HEK293T (cell line): Measurements from ENCODE around the gene VAV3.
A peak's percentile ranks its signal among the peaks of the same experiment; 100 is the strongest.

ENCODE experiments used
- CTCF ChIA-PET: fragments of 350-600 bp; formaldehyde crosslinking; extraction: SDS; loops from one replicate; lab custom pipeline; 2021; ENCODE audit warnings: antibody characterized with exemption, inconsistent platforms; lab: Yijun Ruan, JAX
- POLR2A ChIA-PET: fragments of 350-600 bp; formaldehyde crosslinking; extraction: SDS; loops from one replicate; lab custom pipeline; 2020; ENCODE audit warnings: antibody characterized with exemption, inconsistent platforms; lab: Yijun Ruan, JAX
- DNase-seq: peaks from one replicate; pipeline ENCODE4 v3.0.0; 2012; ENCODE audit warnings: mixed read lengths; ENCODE audit errors: extremely low spot score
- ARNT ChIP-seq: fragments of 450-650 bp; IDR thresholded peaks from 2 replicates; pipeline ENCODE4 v1.6.1; 2017; ENCODE audit warnings: mild to moderate bottlenecking
- BHLHE40 ChIP-seq: fragments of 450-650 bp; IDR thresholded peaks from 2 replicates; pipeline ENCODE4 v1.6.1; 2016; ENCODE audit warnings: mild to moderate bottlenecking, moderate library complexity, borderline replicate concordance
- CTBP1 ChIP-seq: fragments of 450-650 bp; IDR thresholded peaks from 2 replicates; pipeline ENCODE4 v1.6.1; 2016; ENCODE audit warnings: borderline replicate concordance
- ELF4 ChIP-seq: fragments of 450-650 bp; IDR thresholded peaks from 2 replicates; pipeline ENCODE4 v1.6.1; 2017; ENCODE audit warnings: antibody characterized with exemption
- FOXA1 ChIP-seq: fragments of 450-650 bp; IDR thresholded peaks from 2 replicates; pipeline ENCODE4 v1.6.1; 2016; ENCODE audit warnings: mild to moderate bottlenecking
- FOXK2 ChIP-seq: fragments of 450-650 bp; IDR thresholded peaks from 2 replicates; pipeline ENCODE4 v1.6.1; 2016; ENCODE audit warnings: mild to moderate bottlenecking
- FOXM1 ChIP-seq: fragments of 450-650 bp; IDR thresholded peaks from 2 replicates; pipeline ENCODE4 v1.6.1; 2017; ENCODE audit warnings: mild to moderate bottlenecking, borderline replicate concordance
- HDGF ChIP-seq: fragments of 450-650 bp; IDR thresholded peaks from 2 replicates; pipeline ENCODE4 v1.6.1; 2017; ENCODE audit warnings: antibody characterized with exemption, borderline replicate concordance
- L3MBTL2 ChIP-seq: fragments of 450-650 bp; conservative IDR thresholded peaks from 2 replicates; pipeline ENCODE4 v1.6.1; 2016; ENCODE audit warnings: mild to moderate bottlenecking
- LEF1 ChIP-seq: fragments of 450-650 bp; IDR thresholded peaks from 2 replicates; pipeline ENCODE4 v1.6.1; 2017; ENCODE audit warnings: mild to moderate bottlenecking, borderline replicate concordance
- NFRKB ChIP-seq: fragments of 450-650 bp; IDR thresholded peaks from 2 replicates; pipeline ENCODE4 v1.6.1; 2016; ENCODE audit warnings: mild to moderate bottlenecking, moderate library complexity
- PKNOX1 ChIP-seq: fragments of 450-650 bp; IDR thresholded peaks from 2 replicates; pipeline ENCODE4 v1.6.1; 2016
- SP1 ChIP-seq: fragments of 450-650 bp; IDR thresholded peaks from 2 replicates; pipeline ENCODE4 v1.6.1; 2017
- SUZ12 ChIP-seq: fragments of 450-650 bp; IDR thresholded peaks from 2 replicates; pipeline ENCODE4 v1.6.1; 2016; ENCODE audit warnings: mild to moderate bottlenecking
- TARDBP ChIP-seq: fragments of 450-650 bp; IDR thresholded peaks from 2 replicates; pipeline ENCODE4 v1.6.1; 2016
- ZNF384 ChIP-seq: fragments of 450-650 bp; IDR thresholded peaks from 2 replicates; pipeline ENCODE4 v1.6.1; 2016

The VAV3 gene

GRCh38 chr1:107545056-107545577, 419.9 kb downstream of the VAV3 start:
- no peak for TF ChIP-seq CTBP1
- no peak for TF ChIP-seq FOXM1
- TF ChIP-seq ARNT, result no peak
- TF ChIP-seq ZNF384, result no peak
- no peak for TF ChIP-seq SUZ12
- POLR2A ChIA-PET, result no interaction called here
- CTCF ChIA-PET, result no interaction called here
- DNase-seq, result no peak

GRCh38 chr1:107544285-107544684, 420.7 kb downstream of the VAV3 start:
- POLR2A ChIA-PET, result no interaction called here
- TF ChIP-seq PKNOX1 (no peak), ELF4 (no peak), HDGF (no peak), LEF1 (no peak), TARDBP (no peak), L3MBTL2 (no peak), ARNT (no peak), NFRKB (no peak), ZNF384 (no peak), FOXK2 (no peak), SUZ12 (no peak), FOXA1 (no peak), FOXM1 (no peak), CTBP1 (no peak), BHLHE40 (no peak), SP1 (no peak)
- CTCF ChIA-PET, result no interaction called here
- no peak for DNase-seq

- peak; percentile 48; the same call in 1 of the 2 replicates for TF ChIP-seq PKNOX1
- no peak for TF ChIP-seq SUZ12
- ChIA-PET CTCF (no interaction called here), POLR2A (no interaction called here)
- no peak for DNase-seq
Observed at GRCh38 chr1:107541412-107541811, 423.6 kb downstream of the VAV3 start.

- ChIA-PET CTCF (interaction anchor here (0.8 kb wide), 1 partner anchor 9 kb away, joined by 3 read pairs; no protein-coding TSS in a partner anchor), POLR2A (no interaction called here)
- DNase-seq, result no peak
- TF ChIP-seq SP1, result no peak
- no peak for TF ChIP-seq SUZ12
- no peak for TF ChIP-seq ZNF384
- TF ChIP-seq PKNOX1, result no peak
- no peak for TF ChIP-seq TARDBP
- TF ChIP-seq NFRKB, result no peak
- no peak for TF ChIP-seq ELF4
- TF ChIP-seq FOXM1, result no peak
- no peak for TF ChIP-seq HDGF
Observed at GRCh38 chr1:107538502-107538901, 426.5 kb downstream of the VAV3 start.

GRCh38 chr1:107536266-107536665, 428.7 kb downstream of the VAV3 start:
- DNase-seq, result no peak
- ChIA-PET CTCF (no interaction called here), POLR2A (no interaction called here)
- TF ChIP-seq PKNOX1 (no peak), BHLHE40 (no peak), TARDBP (no peak), ELF4 (no peak), ARNT (no peak), FOXK2 (no peak), SUZ12 (no peak), NFRKB (no peak), SP1 (no peak)

GRCh38 chr1:107535091-107535490, 429.9 kb downstream of the VAV3 start:
- POLR2A ChIA-PET, result no interaction called here
- CTCF ChIA-PET, result interaction anchor here (0.6 kb wide), 1 partner anchor 9 kb away, joined by 3 read pairs; no protein-coding TSS in a partner anchor

More at GRCh38 chr1:107535091-107535490, 429.9 kb downstream of the VAV3 start:
- no peak for TF ChIP-seq L3MBTL2
- no peak for TF ChIP-seq ARNT
- TF ChIP-seq BHLHE40, result no peak
- TF ChIP-seq PKNOX1, result no peak
- TF ChIP-seq FOXA1, result no peak
- no peak for TF ChIP-seq NFRKB
- no peak for TF ChIP-seq ELF4
- TF ChIP-seq HDGF, result no peak
- TF ChIP-seq SUZ12, result no peak
- no peak for TF ChIP-seq SP1
- no peak for TF ChIP-seq FOXK2
- TF ChIP-seq ZNF384, result no peak
- TF ChIP-seq CTBP1, result no peak
- DNase-seq, result no peak
